SKM-1 treated with dmso at 0.1 percent for 144 hours (cell line): ENCODE results near the gene CD200R1L.

ENCODE experiments used
- DNase-seq: peaks from one replicate; lab custom pipeline; 2025; ENCODE audit not compliant: unreplicated experiment; lab: John Stamatoyannopoulos, UW

CD200R1L gene

GRCh38 chr3:112822064-112823055 lies 24.3 kb downstream of the CD200R1L start:
- no peak for DNase-seq

- DNase-seq = peak; percentile 66
These were observed 28.4 kb downstream of the CD200R1L start for GRCh38 chr3:112818289-112818688.

GRCh38 chr3:112817797-112818196 lies 28.9 kb downstream of the CD200R1L start:
- no peak for DNase-seq

GRCh38 chr3:112817271-112817670 lies 29.4 kb downstream of the CD200R1L start:
- no peak for DNase-seq

- no peak for DNase-seq
These were observed 30.7 kb downstream of the CD200R1L start for GRCh38 chr3:112815981-112816380.

GRCh38 chr3:112814266-112814665 lies 32.4 kb downstream of the CD200R1L start:
- DNase-seq = peak; percentile 46

GRCh38 chr3:112813723-112814171 lies 32.9 kb downstream of the CD200R1L start:
- DNase-seq = peak; percentile 99

GRCh38 chr3:112813016-112813415 lies 33.6 kb downstream of the CD200R1L start:
- no peak for DNase-seq

GRCh38 chr3:112811917-112812660 lies 34.6 kb downstream of the CD200R1L start:
- DNase-seq = no peak

GRCh38 chr3:112811131-112811884 lies 35.4 kb downstream of the CD200R1L start:
- no peak for DNase-seq

- no peak for DNase-seq
These were observed 36.1 kb downstream of the CD200R1L start for GRCh38 chr3:112810561-112810960.

- no peak for DNase-seq
These were observed 38.5 kb downstream of the CD200R1L start for GRCh38 chr3:112808136-112808535.

- no peak for DNase-seq
These were observed 39.0 kb downstream of the CD200R1L start for GRCh38 chr3:112807685-112808084.

- no peak for DNase-seq
These were observed 39.8 kb downstream of the CD200R1L start for GRCh38 chr3:112806903-112807302.

- DNase-seq = no peak
These were observed 41.5 kb downstream of the CD200R1L start for GRCh38 chr3:112805126-112805525.

- no peak for DNase-seq
These were observed 42.6 kb downstream of the CD200R1L start for GRCh38 chr3:112804021-112804420.

- DNase-seq = no peak
These were observed 43.2 kb downstream of the CD200R1L start for GRCh38 chr3:112803467-112803866.

GRCh38 chr3:112802338-112802737 lies 44.3 kb downstream of the CD200R1L start:
- no peak for DNase-seq

- no peak for DNase-seq
These were observed 46.7 kb downstream of the CD200R1L start for GRCh38 chr3:112799946-112800345.

- DNase-seq = peak; percentile 79
These were observed 52.0 kb downstream of the CD200R1L start for GRCh38 chr3:112794622-112795172.
